GM21619 (cell line): ENCODE measurements around the gene NAAA.
"Not testable (repeated sequence)": the region's sequence is repeated elsewhere in the genome, so short reads cannot be mapped to it uniquely, and the experiment has no call there.

Source experiments
- ATAC-seq: cut with Tn5 transposase; IDR thresholded peaks from one replicate; pipeline ENCODE4 v1.9.1; 2021; ENCODE audit not compliant: unreplicated experiment

NAAA gene

DNA sequence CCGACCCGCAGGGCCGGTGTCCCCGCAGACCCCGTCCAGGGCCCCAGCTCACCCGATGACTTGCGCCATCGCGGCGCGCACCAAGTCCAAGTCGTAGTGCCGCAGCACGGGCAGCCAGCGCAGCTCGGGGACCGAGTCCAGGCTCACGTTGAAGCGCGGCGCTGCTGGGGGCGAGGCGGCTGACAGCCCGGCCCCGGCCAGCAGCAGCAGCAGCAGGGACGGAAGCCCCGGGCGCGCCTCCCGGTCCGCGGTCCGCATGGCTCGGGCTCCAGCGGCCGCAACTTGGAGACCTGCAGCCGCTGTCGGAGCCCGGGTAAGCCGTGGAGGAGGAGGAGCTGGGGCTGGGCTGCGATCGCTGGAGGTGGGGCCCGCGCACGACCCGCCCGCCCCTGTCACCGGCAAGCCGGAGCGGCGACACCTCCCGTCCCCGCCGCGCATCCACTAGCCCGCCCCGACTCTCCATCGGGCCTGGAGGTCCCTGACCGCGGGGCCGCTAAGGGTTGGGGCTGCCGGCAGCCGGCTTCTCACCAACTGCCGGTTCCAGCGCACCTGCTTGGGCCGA lies at the start of gene NAAA:
Gene NAAA, minus strand, starts transcription at position 322 of the 562 bp plus-strand sequence. Its CDS starts 64 bp downstream, at position 258.
- ATAC-seq: peak; percentile 79

DNA sequence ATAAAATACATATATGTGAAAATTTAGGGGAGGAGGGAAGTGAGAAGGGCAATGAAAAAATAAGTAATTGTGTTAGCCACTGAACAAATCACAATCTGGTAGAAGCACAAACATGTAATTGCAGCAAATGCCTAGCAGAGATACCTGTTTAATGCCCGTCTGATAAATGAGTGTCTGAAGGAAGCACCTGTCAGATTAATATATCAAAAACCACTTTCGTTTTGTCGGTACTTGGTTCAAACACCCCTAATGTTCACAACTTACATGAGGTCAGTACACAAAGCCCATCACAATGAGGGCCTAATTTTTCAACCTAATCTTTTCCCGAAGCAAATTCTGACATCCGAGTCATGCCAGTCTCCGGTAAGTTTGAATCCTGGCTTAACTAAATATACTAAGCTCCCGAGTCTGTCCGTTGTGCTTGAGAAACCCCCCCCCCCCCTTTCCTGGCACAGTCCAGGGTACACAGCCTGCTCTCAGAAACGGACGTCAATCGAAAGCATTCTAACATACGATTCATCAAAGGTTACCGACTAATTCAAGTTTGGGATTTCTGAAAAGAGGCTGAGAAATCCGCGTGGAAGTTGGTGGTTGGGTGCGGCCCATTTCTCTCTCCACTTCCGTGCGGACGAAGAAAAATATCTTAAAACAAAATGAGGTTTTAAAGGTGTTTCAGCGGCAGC lies 49.2 kb upstream of the NAAA start:
- no peak for ATAC-seq

DNA sequence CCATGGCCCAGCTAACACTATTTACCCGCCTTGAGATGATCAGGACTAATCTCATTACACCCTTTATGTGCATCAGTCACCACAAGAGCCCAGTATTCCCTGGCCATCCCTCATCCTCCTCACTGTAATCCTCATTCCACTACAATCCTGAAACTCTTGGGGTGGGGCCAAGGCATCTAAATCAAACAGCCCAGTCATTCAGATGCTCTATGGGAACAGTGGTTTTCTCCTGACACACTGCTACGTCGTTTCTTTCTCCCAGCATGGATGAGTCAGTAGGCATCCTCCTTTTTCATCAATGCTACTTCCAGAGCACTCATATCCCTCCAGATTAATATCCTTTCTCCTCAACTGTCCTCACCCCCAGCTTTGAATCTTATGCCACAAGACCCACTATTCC lies 44.3 kb upstream of the NAAA start:
- ATAC-seq: no peak

DNA sequence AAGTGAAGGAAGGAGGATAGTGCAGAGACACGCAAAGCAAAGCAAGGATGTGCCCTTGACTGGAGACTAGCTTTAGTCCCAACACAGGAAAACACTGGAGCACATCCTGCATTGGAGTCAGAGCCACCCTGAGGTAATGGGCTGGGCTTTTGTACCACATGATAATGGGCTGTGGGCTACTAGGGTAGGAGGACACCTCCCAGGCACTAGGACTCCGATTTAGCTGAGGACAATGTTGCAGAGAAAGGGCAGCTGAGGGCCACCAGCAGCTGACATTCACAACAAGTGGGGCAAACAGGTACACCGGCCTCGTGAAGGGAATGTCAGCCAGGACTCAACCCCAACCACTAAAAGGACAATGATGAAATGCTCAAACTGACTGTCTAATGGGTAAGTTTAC lies 39.8 kb upstream of the NAAA start:
- no peak for ATAC-seq

DNA sequence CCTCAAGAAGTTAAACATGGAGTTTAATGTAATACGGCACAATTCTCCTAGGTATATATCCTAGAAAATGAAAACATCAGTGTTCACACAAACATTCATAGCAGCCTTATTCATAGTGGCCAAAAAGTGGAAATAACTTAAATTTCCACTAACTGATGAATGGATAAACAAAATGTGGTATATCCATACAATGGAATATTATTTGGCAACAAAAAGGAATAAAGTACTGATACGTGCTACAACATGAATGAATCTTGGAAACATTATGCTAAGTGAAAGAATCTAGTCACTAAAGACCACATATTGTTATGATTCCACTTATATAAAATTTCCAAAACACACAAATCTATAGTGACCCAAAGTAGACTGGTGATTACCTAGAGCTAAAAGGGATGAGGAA lies 35.4 kb upstream of the NAAA start:
- no peak for ATAC-seq

DNA sequence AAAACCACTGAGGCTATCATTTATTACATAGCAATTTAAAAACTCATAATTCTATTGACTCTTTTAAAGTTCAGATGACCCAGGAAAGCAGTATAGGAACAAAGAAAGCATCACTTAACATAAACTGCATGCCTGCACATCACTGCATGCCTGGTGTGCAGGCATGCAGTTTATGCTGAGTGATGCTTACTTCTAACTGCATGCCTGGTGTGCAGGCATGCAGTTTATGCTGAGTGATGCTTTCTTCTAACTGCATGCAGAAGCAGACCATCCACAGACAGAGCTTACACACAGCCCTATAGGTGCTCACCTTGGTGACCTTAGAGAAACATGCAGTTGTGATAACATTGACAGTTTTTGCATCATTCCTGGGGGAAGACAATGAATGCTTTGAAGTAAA lies 33.0 kb upstream of the NAAA start:
- ATAC-seq: no peak

DNA sequence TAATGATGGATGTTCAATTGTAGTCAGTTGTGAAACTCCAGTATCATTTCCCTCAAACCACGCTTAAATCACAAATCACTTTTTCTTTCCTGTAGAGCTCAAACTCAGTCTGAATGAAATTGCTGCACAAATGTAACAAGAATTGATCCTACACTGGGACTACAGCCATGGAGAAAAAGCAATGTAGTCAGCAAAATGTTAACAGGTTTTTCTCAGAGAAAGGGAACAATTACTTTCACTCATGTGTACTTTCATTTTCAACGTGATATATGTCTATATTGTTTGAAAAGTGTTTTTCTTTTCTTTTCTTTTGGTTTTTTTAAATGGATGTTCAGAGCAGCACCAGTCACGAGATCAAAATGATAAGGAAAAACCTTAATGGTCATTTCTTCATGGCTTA lies 27.3 kb upstream of the NAAA start:
- no peak for ATAC-seq

DNA sequence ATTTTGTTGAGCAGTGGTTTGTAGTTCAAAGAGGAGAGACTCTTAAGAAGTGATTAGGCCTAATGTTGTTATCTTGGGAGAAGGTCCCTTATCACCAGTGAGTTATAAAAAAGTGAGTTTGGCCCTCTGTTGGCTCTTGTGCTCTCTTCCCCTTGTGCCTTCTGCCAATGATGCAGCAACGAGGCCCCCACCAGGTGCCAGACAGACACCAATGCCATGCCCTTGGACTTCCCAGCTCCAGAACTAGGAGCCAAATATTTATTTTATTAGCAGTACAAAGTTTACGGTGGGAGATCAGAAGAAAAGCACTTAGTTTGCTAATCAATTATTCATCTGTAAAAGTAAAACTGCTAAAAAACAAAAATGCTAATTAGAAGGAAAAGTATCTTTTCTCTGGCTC lies 22.7 kb upstream of the NAAA start:
- ATAC-seq: no peak

DNA sequence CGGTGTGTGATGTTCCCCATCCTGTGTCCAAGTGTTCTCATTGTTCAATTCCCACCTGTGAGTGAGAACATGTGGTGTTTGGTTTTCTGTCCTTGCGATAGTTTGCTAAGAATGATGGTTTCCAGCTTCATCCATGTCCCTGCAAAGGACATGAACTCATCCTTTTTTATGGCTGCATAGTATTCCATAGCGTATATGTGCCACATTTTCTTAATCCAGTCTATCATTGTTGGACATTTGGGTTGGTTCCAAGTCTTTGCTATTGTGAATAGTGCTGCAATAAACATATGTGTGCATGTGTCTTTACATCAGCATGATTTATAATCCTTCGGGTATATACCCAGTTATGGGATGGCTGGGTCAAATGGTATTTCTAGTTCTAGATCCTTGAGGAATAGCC lies 21.3 kb upstream of the NAAA start:
- ATAC-seq: not testable (repeated sequence)

DNA sequence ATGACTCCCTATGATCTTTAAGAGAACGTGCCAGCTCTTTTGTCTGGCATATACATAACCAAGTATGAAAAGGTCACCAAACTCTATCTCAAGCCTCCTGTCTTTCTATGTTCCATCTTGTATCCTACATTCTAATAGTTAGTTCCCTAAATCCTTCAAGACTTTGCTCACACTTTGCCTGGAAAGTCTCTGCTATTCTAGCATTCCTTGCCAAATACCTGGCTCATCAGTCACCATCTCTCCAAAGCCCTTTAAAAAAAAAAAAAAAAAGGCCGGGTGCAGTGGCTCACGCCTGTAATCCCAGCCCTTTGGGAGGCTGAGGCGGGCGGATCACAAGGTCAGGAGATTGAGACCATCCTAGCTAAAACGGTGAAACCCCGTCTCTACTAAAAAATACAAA lies 17.7 kb upstream of the NAAA start:
- not testable (repeated sequence) for ATAC-seq

DNA sequence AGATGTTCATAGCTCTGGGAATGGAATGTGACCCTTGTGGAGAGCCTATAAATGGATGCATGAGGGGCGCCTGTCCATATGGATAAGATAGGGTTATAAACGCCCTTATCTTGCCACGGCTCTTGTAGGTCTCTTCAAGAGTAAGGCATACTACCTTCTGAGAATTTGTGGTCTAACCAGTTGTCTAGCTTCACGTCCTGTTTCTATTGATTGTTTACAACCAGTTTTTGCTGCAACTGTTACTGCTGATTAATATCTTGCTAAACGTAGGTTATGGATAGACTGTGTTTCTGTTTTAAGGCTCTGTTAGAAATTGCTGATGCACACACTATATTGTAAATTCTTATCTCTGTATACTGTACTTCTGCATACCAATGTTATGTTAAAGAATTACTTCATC lies 14.0 kb upstream of the NAAA start:
- ATAC-seq: not testable (repeated sequence)

DNA sequence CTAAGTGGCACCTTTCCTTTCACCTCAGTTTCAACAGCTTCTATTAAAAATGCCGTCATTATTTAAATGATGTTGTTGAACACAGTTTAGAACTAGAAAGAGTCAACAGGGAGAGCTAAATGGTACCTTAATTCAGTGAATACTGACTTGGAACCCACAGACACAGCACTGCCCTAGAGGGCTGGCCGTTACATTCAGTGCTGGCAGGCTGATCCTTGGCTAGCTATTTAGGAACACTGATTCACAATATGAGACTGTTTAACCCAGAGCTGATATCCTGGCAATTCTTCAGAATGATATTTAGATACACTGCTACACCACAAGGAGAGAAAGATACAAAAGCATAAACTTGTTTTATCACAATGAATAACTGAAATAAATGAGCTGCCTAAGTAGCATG lies 12.7 kb upstream of the NAAA start:
- ATAC-seq: no peak

DNA sequence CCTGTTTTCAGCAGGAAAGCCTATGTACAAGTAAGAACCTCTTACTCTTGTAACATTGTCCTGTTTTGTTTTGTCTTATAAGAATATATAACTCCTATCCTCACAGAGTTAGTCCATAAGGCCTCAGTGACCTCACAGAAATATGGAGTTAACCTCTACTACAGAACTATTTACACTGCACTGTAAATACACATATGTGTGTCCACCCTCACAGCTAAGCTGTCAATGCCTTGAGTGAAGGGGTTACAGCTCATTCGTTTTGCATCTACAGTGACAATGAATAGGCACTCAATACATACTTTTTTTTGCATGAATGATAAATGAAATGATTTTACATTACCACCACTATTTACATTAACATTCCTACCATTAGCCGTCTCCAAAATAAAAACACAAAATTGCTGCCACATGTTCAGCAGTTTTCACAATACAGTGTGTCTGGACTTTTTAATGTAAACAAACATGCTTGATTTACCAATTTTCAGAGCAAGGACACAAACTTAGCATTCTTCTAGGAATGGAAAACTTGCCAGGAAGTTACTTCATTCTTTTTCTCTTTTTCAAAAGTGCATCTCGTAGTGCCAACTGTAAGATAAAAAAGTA lies 9.5 kb upstream of the NAAA start:
- ATAC-seq: no peak

DNA sequence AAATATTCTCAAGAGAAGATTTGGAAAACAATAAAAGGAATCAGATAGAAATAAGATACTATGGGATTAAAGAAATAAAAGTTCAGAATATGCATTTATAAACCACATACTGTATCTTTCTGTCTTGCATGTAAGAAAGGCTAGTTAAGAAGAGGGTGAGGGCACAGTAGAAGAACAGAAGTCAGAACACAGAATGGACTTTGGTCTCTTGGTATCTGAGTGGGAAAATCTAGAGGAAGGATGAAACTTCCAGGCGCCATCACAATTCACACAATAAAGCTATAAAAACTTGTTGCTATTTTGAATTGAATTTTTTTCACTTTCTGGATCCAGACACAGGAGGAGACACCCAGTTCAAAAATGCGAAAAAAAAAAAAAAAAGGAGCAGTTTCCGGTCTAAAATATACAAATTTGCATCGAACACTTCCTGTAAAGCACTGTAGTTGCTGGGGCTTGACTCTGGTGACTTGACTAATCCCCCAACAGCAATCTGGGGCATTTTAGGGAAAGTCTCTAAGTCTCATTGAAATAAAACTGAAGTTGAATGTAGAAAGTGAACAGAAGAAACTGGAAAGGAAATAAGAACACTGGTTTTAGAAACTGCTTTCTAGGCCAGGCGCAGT lies 8.1 kb upstream of the NAAA start:
- peak; percentile 87 for ATAC-seq

DNA sequence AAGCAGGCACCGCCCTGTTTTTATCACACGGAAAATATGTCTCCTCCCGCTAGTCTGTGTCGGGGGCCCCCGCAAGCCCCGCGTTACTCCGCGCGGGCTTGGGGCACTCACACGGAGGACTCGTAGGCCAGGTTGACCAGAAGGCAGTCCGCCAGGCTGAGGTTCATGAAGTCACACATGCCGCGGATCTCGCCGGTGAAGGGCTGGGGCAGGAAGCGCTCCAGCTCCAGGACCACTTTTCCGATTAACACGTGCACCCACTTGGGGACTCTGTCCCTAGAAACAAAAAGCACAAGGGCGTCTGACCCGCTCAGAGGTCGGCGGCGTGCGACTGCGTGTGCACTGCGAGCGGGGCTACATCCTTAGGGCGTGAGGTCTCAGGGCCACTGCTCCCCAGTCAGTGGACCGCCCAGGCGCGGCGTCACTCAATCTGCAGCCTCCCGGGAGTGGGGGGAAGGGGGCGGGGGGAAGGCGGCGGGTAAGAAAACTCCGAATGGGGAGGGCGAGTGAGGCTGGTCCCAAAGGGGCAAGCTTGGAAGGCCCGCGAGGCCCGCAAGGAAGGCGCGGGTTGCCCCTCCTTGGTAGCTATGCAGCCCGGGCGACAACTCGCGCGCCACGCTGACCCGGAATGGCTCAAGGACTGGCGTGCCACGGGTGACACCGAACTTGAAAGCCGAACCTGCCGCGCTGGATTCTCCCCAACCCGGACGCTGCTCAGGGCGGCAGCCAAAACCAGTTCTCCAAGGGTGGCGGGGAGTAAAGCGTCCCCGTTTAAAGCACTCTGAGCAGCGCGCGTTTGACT lies 722 bp downstream of the NAAA start:
- peak; percentile 54 for ATAC-seq

DNA sequence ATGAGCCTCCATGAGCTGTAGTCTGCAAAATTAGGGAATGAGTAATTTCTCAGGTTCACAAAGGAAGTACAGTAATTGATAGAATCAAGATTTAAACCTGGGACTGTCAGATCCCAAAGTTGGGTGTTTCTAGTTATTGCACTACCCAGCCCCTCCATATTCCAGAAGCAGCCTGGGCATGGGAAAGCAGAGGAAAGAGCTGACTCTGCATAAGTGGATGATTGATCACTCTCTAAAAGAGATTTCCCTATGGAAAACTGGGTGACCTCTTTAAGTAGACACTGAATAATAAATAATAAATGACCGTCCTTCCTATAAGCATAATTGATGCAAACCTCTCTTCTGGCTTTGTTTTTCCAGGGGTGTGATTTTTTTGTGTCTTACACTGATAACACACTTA lies 5.2 kb downstream of the NAAA start:
- no peak for ATAC-seq

DNA sequence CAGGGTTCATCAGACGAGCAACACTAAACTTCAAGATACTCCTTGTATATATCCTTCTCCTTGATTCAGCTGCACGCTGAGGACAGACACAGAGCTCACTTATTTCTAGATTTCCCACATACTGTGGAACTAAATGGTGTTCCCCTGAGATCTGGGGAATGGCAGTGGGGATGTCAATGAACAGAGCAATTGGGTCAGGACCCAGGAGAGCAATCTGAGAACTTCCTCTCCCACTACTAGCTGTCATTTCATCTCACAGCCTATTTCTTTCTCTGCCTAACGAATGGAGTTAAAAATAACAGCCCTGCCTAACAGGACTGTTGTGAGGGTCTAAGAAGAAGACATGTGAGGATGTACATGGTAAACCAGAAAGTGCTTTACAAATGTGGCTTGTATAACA lies 10.7 kb downstream of the NAAA start:
- ATAC-seq: no peak

DNA sequence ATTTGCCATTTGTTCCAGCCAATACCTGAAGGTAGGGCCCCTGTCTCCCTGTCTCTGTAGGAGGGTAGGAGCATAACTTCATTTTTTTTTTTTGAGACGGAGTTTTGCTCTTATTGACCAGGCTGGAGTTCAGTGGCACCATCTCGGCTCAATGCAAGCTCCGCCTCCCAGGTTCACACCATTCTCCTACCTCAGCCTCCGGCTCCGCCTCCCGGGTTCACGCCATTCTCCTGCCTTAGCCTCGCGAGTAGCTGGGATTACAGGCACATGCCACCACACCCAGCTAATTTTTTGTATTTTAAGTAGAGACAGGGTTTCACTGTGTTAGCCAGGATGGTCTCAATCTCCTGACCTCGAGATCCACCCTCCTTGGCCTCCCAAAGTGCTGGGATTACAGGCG lies 15.9 kb downstream of the NAAA start:
- not testable (repeated sequence) for ATAC-seq

DNA sequence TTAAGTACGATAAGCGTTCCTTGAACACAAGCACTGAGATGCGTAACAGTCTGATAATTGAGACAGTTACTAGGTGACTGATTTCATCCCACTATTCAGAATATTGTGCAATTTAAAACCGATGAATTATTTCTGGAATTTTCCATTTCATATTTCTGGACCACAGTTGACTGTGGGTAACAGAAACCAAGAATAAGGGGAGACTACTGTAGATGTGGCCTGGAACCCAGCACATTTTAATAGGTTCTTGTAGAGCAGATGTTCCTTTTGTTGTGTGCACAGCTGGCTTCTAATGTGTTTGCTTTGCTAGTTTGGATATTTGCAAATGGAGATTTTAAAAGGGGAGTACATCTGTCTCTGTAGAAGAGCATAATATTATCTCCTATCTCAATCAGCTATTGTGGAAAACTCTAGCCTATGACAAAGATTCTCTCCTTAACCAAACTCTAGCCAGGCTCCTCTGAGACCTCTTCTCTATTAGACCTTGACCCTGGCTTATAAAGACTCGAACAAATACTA lies 16.4 kb downstream of the NAAA start:
- ATAC-seq: no peak

DNA sequence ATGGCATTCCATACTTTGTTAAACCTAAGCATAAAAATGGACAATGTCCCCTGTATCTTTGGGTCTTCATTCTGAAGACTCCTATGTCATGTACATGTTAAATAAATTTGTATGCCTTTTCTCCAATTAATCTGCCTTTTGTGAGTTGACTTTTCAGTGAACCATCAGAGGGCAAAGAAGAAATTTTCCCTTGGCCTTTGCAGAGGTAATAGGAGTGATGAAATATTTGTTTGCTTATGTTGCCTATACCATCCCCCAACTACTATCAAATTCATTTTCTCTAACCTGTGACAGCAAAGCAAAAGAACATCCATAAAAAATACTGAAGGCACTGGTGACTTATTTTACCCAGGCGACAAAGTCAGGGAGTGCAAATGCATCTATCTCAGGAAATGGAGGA lies 18.2 kb downstream of the NAAA start:
- no peak for ATAC-seq

DNA sequence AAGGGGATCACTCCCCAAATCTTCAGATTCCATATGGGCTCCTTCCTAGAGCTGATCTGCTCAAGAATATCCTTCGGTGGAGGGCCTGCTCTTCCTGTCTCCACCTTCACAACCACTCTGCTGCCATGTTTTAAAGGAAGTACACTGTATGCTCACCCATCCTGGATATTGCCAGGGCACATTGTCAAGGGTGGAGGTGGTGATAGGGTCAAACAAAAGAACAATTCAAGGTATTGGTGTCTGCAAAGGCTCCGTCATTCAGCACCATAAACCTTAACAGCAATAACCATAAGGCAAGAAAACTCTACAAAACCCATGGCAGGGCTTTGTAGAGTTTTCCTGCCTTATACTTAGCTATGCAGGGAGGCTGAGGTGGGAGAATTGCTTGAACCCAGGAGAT lies 18.9 kb downstream of the NAAA start:
- ATAC-seq: no peak
